Neural crest cell (in vitro differentiated cells): ENCODE data around the gene MALSU1. TPM values are rescaled to one million over a fixed set of nuclear protein-coding genes. Genes with fewer than 3 reads are reported as not detected.
A peak's percentile ranks its signal among the peaks of the same experiment; 100 is the strongest.

Experiments
- DNase-seq: peaks from one replicate; pipeline ENCODE4 v3.0.0; 2021; ENCODE audit warnings: low read depth, mixed read lengths, low spot score
- H3K27ac Mint-ChIP-seq: one replicate; pipeline ENCODE4 v1.8.0; 2021; ENCODE audit warnings: mild to moderate bottlenecking, mixed read lengths; ENCODE audit not compliant: unreplicated experiment
- H3K27me3 Mint-ChIP-seq: 2 replicates; pipeline ENCODE4 v1.8.0; 2021; ENCODE audit warnings: low read depth, mild to moderate bottlenecking, mixed read lengths
- H3K36me3 Mint-ChIP-seq: 2 replicates; pipeline ENCODE4 v1.8.0; 2021; ENCODE audit warnings: low read depth, mild to moderate bottlenecking, mixed read lengths
- H3K4me1 Mint-ChIP-seq: 2 replicates; pipeline ENCODE4 v1.8.0; 2021; ENCODE audit warnings: mixed read lengths
- H3K4me3 Mint-ChIP-seq: one replicate; pipeline ENCODE4 v1.8.0; 2021; ENCODE audit warnings: mild to moderate bottlenecking, mixed read lengths
- H3K9me3 Mint-ChIP-seq: 2 replicates; pipeline ENCODE4 v1.8.0; 2021; ENCODE audit warnings: mixed read lengths
- total RNA-seq: library from RNA; stranded (reverse); gene quantifications from 2 replicates; pipeline ENCODE4 v1.2.1, GENCODE V29; 2021
- TF ChIP-seq, protein P1 (sequence below): fragments of 200-600 bp; sonication (generic); conservative IDR thresholded peaks from 2 replicates; pipeline ENCODE4 v1.5.0; 2021; ENCODE audit warnings: antibody characterized with exemption, mild to moderate bottlenecking

MALSU1 gene
- total RNA-seq, 1 donor from 2014 or later = 56.1 TPM

DNA sequence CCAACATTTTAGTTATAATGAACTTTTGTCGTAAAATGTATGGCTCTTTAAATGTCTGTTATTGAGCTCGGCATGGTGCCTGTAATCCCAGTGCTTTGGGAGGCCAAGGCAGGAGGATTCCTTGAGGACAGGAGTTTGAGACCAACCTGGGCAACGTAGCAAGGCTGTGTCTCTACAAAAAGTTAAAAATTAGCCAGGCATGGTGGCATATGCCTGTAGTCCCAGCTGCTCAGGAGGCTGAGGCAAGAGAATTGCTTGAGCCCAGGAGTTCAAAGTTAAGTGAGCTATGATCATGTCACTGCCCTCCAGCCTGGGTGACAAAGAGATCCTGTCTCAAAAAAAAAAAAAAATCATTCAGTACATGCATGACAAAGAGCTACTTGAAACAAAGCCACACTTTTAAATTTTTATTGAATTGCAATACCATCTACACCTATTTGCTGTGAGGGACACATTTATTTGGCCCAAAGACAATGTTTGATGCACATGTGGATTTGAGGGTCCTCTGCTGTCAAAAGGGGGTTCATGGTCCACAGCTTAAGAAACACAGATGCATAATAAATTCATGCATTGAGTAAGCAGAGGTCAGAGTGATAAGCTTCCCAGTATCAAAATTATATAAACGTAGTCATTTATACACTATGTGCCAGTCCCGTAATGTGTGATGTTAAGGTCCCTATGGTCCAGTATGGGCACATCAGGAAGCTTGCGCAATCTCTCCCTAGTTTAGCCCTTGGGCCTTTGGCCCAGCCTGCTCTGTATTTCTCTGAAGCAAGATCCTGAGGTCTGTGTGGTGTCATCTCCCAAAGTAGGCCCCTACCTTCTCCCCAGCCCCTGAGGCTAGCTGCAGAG is 4.4 kb upstream of the MALSU1 start:
- H3K4me1 Mint-ChIP-seq = peaks cover 6% of the 10 kb centered on the region
- peak overlapping the region; percentile 14 for H3K4me3 Mint-ChIP-seq
- H3K9me3 Mint-ChIP-seq = peaks cover 3% of the 10 kb centered on the region
- TF ChIP-seq, protein P1, sequence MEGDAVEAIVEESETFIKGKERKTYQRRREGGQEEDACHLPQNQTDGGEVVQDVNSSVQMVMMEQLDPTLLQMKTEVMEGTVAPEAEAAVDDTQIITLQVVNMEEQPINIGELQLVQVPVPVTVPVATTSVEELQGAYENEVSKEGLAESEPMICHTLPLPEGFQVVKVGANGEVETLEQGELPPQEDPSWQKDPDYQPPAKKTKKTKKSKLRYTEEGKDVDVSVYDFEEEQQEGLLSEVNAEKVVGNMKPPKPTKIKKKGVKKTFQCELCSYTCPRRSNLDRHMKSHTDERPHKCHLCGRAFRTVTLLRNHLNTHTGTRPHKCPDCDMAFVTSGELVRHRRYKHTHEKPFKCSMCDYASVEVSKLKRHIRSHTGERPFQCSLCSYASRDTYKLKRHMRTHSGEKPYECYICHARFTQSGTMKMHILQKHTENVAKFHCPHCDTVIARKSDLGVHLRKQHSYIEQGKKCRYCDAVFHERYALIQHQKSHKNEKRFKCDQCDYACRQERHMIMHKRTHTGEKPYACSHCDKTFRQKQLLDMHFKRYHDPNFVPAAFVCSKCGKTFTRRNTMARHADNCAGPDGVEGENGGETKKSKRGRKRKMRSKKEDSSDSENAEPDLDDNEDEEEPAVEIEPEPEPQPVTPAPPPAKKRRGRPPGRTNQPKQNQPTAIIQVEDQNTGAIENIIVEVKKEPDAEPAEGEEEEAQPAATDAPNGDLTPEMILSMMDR = no peak
- peaks cover 8% of the 10 kb centered on the region for H3K27me3 Mint-ChIP-seq
- peak overlapping the region; percentile 27 for H3K27ac Mint-ChIP-seq
- peaks cover 3% of the 10 kb centered on the region for H3K36me3 Mint-ChIP-seq
- no peak for DNase-seq

DNA sequence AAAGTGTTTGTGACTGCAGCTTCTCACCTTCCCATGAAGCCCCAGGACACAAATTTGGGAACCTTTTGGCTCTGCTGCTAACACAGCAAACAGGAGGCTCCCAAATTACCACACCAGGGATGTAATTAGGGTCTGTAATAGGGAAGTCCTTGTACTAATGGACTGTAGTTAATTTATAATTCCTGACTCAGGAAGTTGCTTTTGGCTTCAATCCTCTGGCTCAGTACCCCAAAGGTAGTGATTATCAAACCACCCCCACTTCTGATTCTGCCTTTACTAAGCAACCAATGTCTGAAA is 3.8 kb upstream of the MALSU1 start:
- H3K9me3 Mint-ChIP-seq = peaks cover 3% of the 10 kb centered on the region
- peaks cover 12% of the 10 kb centered on the region for H3K4me1 Mint-ChIP-seq
- H3K36me3 Mint-ChIP-seq = peaks cover 3% of the 10 kb centered on the region
- no peak overlapping the region for H3K4me3 Mint-ChIP-seq
- DNase-seq = no peak
- TF ChIP-seq, protein P1 = no peak
- peaks cover 8% of the 10 kb centered on the region for H3K27me3 Mint-ChIP-seq
- H3K27ac Mint-ChIP-seq = no peak overlapping the region

DNA sequence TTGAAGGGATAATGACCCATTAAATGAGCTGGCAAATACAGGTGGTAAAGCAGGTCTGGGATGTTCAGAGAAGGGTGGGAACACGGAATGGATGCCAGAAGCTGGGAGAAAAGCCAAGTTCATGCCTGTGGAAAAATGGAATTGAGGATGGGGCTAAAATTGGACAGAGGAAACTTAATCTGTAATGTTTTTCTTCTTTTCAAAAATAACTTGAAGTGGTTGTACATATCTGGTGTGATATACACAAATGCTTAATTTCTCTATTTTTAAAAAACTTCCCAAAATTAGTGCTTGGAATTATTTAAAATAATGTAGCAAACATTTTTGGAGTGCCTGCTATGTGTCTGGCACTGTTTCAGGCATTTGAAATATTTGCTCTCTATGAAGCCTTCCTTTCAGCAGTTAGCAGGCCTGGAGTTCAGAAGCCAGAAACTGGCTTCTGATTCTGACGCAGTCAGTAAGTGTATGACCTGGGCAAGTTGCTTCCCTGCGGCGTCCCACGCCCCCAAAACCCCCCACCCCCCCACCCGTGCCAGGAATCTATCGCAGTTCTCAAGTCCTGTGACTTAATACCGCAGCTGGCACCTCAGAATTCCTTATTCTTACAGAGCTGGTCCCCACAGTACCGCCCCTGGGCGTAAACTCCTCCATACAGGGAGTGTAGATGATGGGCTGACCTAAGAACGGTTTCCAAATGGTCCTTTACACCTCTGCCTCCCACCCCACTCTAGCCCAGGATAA is 828 bp upstream of the MALSU1 start:
- peaks cover 13% of the 10 kb centered on the region for H3K36me3 Mint-ChIP-seq
- H3K27ac Mint-ChIP-seq = peak overlapping the region; percentile 89

DNA sequence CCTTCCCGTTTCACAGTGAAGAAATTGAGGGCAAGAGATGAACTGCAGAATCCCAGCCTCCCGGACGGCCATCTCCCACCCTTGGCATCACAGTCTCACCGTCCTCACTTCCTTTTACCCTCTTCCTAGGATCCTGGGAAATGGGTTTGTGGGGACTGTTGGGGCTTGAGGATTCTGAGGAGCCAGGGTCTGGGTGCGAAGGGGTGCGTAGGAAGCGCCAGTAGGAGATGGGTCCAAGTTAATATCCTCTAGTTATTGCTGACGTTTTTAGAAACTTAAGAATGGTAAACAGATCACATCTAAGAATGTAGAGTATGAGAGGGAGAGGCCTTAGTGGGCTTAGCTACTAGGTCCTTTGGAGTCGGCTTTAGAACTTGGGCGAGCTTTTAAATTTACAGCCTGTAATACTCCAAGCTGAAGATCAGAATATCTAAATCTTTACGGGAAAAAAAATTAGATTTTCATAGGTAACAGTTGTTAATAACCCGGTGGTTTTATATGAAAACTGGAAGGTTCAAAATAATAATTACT is 696 bp downstream of the MALSU1 start:
- Mint-ChIP-seq H3K36me3 (peaks cover 20% of the 10 kb centered on the region), H3K27ac (peak overlapping the region; percentile 92), H3K4me3 (peak overlapping the region; percentile 94), H3K9me3 (peaks cover 3% of the 10 kb centered on the region), H3K4me1 (peaks cover 39% of the 10 kb centered on the region), H3K27me3 (peaks cover 8% of the 10 kb centered on the region)
- no peak for DNase-seq
- TF ChIP-seq, protein P1 = no peak

More for the DNA sequence above, 828 bp upstream of the MALSU1 start:
- Mint-ChIP-seq H3K4me3 (peak overlapping the region; percentile 94), H3K27me3 (peaks cover 8% of the 10 kb centered on the region), H3K4me1 (peaks cover 30% of the 10 kb centered on the region), H3K9me3 (peaks cover 3% of the 10 kb centered on the region)
- DNase-seq = no peak
- TF ChIP-seq, protein P1 = no peak

DNA sequence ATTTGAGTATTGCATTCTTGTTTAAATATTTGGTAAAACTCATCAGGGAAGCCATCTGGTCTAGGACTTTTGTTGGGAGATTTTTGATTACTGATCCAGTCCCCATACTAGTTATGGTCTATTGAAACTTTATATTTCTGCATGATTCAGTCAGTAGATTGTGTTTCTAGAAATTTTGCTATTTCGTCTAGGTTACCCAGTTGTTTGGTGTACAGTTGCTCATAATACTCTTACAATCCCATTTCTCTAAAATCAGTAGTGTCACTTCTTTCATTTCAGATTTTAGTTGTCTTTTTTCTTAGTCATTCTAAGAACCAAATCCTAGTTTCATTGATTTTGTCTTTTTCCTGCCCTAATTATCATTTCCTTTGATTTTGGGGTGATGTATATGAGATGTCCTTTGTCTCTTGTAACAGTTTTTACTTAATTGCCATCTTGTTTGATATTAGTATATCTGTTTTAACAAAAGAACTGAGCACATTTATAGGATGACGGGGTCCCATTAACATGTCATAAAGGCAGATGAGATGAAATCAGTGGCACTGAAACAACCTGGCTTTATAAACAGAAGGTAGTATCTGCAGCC is 7.9 kb downstream of the MALSU1 start:
- Mint-ChIP-seq H3K36me3 (peaks cover 43% of the 10 kb centered on the region), H3K27me3 (no peaks in the 10 kb centered on the region), H3K27ac (peak overlapping the region; percentile 38), H3K9me3 (peaks cover 3% of the 10 kb centered on the region), H3K4me3 (peak overlapping the region; percentile 31), H3K4me1 (peaks cover 31% of the 10 kb centered on the region)
- TF ChIP-seq, protein P1 = no peak
- no peak for DNase-seq
